Upper lobe of left lung (tissue), 6 donors: ENCODE results near the gene OR4D2. TPM values are rescaled to one million over a fixed set of nuclear protein-coding genes. Genes with fewer than 3 reads are reported as not detected.
"Not testable (repeated sequence)": the region's sequence is repeated elsewhere in the genome, so short reads cannot be mapped to it uniquely, and the experiment has no call there.

Experiments used
- ATAC-seq, 2 donors: fragments of 200-7000 bp; cut with Tn5 transposase; one replicate each; pipeline ENCODE4 v1.9.1; 2022; ENCODE audit warnings: mild to moderate bottlenecking in 2 of 2, moderate library complexity in 2 of 2; ENCODE audit not compliant: low FRiP score in 2 of 2
- DNase-seq, 2 donors: peaks; one replicate each; pipeline ENCODE4 v3.0.0-alpha.2; 2019 to 2020
- H3K27ac ChIP-seq, 4 donors: fragments of 200-600 bp; sonication (generic); one replicate each; pipeline ENCODE4 v1.5.1; 2016 to 2019
- H3K27me3 ChIP-seq, 4 donors: fragments of 200-600 bp; sonication (generic); one replicate each; pipeline ENCODE4 v1.5.1; 2017 to 2019
- H3K36me3 ChIP-seq, 4 donors: fragments of 200-600 bp; sonication (generic); one replicate each; pipeline ENCODE4 v1.5.1; 2016 to 2019
- H3K4me1 ChIP-seq, 4 donors: fragments of 200-600 bp; sonication (generic); one replicate each; pipeline ENCODE4 v1.5.1; 2018 to 2019
- H3K4me3 ChIP-seq, 4 donors: fragments of 200-600 bp; sonication (generic); one replicate each; pipeline ENCODE4 v1.5.1; 2017 to 2019; ENCODE audit warnings: mild to moderate bottlenecking in 2 of 4, moderate library complexity in 1 of 4
- H3K9me3 ChIP-seq, 4 donors: fragments of 200-600 bp; sonication (generic); one replicate each; pipeline ENCODE4 v1.5.1; 2018 to 2019
- CTCF ChIP-seq, 6 experiments: fragments of 450-650 bp in 4 of 6; fragments of 200-600 bp in 2 of 6; sonication (generic) in 2 of 6; IDR thresholded peaks; one replicate each; pipeline ENCODE4 v1.5.1; 2016 to 2019; ENCODE audit warnings: antibody characterized with exemption in 6 of 6
- EP300 ChIP-seq, 4 donors: sonication (generic); formaldehyde crosslinking; IDR thresholded peaks; one replicate each; pipeline ENCODE4 v1.5.1; 2017; ENCODE audit warnings: antibody characterized with exemption in 4 of 4, control low read depth in 2 of 4
- POLR2A ChIP-seq, 4 donors: fragments of 450-650 bp; IDR thresholded peaks; one replicate each; pipeline ENCODE4 v1.5.1; 2016 to 2017; ENCODE audit warnings: antibody characterized with exemption in 4 of 4, mild to moderate bottlenecking in 2 of 4
- POLR2AphosphoS5 ChIP-seq, 2 donors: sonication (generic); formaldehyde crosslinking; IDR thresholded peaks; one replicate each; pipeline ENCODE4 v1.5.1; 2017; ENCODE audit warnings: antibody characterized with exemption in 2 of 2
- WGBS, 2 donors: methylation state at CpG; one replicate each; pipeline ENCODE4 v1.1.5; 2017 to 2018; 5-methylcytosine and 5-hydroxymethylcytosine counted together
- total RNA-seq, 6 donors: library from RNA; depleted of rRNA in 4 of 6; stranded (reverse); fragments of >200 nt in 4 of 6; gene quantifications; one replicate each; pipeline versions ENCODE4 v1.1.0 to v1.2.1, GENCODE V29; 2016 to 2021
- donor health status: DM: no; HTN: no; CAD: no; lungs with moderate emphysema.
- donor health status: DM: no; HTN: yes; CAD: no; lungs with severe emphysema.

OR4D2 gene
- total RNA-seq, 6 donors from 2014 or later: not detected

GRCh38 chr17:58127846-58128245, 38.9 kb upstream of the OR4D2 start:
- H3K4me3 ChIP-seq: no peak overlapping the region
- 40 to 42% methylated on average over 1 of the region's 1 CpG for WGBS, 2 donors

DNA sequence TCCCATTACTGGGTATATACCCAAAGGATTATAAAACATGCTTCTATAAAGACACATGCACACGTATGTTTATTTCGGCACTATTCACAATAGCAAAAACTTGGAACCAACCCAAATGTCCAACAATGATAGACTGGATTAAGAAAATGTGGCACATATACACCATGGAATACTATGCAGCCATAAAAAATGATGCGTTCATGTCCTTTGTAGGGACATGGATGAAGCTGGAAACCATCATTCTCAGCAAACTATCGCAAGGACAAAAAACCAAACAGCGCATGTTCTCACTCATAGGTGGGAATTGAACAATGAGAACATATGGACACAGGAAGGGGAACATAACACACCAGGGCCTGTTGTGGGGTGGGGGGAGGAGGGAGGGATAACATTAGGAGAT, 34.1 kb upstream of the OR4D2 start:
- not testable (repeated sequence) for H3K27ac ChIP-seq, DNase-seq, H3K4me3 ChIP-seq, H3K36me3 ChIP-seq, ATAC-seq, H3K9me3 ChIP-seq, H3K4me1 ChIP-seq, H3K27me3 ChIP-seq
- 93% methylated on average over 5 of the region's 5 CpGs for WGBS, 2 donors

More at GRCh38 chr17:58127846-58128245, 38.9 kb upstream of the OR4D2 start:
- no peak overlapping the region for H3K27ac ChIP-seq
- no peaks in the 10 kb centered on the region for H3K4me1 ChIP-seq
- no peaks in the 10 kb centered on the region for H3K27me3 ChIP-seq
- no peaks in the 10 kb centered on the region for H3K36me3 ChIP-seq
- no peak for DNase-seq
- no peaks in the 10 kb centered on the region for H3K9me3 ChIP-seq
- ATAC-seq: no peak
- TF ChIP-seq CTCF (IDR thresholded peaks at IDR 0.05) (no peak), POLR2AphosphoS5 (IDR thresholded peaks at IDR 0.05) (no peak)

DNA sequence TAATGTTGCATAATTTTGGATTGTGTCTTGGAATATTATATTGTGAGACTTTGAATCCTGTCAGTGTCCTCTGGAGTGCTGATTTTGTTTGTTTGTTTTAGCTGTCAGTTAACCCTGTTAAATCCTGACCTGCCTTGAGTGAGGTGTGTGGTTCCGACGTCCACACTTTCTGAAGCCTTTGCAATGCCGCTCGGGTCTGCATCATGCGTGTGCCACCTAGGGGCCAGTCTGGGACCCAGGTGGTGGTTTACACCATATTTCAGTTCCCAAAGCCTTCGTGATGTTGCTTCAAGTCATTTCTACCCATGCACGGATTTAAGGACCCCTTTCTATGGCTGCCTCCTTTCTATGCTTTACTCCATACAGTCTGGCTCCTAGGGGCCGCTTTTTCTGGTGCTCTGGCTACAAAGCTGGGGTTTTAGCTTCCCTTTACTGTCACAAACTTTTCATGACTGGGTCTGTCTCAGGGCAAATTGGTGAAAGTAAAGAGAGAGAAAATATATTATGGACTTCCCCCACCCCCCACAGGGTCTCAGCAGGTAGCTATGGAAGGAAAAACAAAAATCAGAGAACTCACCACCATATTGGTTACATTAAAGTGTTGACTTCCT, 30.0 kb upstream of the OR4D2 start:
- H3K27ac ChIP-seq: no peak overlapping the region
- no peaks in the 10 kb centered on the region for H3K4me1 ChIP-seq
- WGBS, 2 donors: 31 to 42% methylated on average over 8 of the region's 8 CpGs
- H3K27me3 ChIP-seq: no peaks in the 10 kb centered on the region
- H3K4me3 ChIP-seq: no peak overlapping the region
- no peaks in the 10 kb centered on the region for H3K36me3 ChIP-seq
- no peaks in the 10 kb centered on the region for H3K9me3 ChIP-seq
- no peak for TF ChIP-seq POLR2A (IDR thresholded peaks at IDR 0.05)
- TF ChIP-seq EP300 (IDR thresholded peaks at IDR 0.05): no peak
- TF ChIP-seq CTCF (IDR thresholded peaks at IDR 0.05): peak in 1 of 6 experiments; percentile 7
- TF ChIP-seq POLR2AphosphoS5 (IDR thresholded peaks at IDR 0.05): no peak
- no peak for ATAC-seq
- DNase-seq: no peak

DNA sequence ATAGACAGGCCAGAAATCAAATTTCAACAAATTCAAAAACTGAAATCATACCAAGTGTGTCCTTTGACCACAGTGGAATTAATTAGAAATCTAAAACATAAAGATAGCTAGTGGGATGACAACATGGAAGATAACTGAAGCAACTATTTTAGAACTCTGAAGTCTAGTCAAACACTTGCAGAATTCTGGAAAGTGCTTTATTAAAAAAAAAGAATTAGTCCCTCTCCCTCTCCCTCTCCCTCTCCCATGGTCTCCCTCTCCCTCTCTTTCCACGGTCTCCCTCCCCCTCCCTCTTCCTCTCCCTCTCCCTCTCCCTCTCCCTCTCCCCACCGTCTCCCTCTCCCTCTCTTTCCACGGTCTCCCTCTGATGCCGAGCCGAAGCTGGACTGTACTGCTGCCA, 25.3 kb upstream of the OR4D2 start:
- 79 to 80% methylated on average over 5 of the region's 5 CpGs for WGBS, 2 donors

DNA sequence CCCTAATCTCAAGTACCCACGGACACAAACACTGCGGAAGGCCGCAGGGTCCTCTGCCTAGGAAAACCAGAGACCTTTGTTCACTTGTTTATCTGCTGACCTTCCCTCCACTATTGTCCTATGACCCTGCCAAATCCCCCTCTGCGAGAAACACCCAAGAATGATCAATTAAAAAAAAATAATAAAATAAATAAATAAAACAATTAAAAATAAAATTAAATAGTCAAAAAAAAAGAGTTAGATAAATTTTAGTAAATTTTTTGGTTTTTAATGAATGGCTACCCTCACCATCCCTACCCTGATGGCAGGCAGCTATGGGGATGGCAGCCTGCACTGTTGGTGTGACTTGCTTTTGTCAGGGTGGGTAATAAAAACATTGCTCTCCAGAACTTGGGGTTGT, 23.4 kb upstream of the OR4D2 start:
- not testable (repeated sequence) for H3K27ac ChIP-seq, H3K4me1 ChIP-seq, DNase-seq, H3K27me3 ChIP-seq, ATAC-seq, H3K4me3 ChIP-seq, H3K36me3 ChIP-seq
- 60 to 90% methylated on average over 4 of the region's 4 CpGs for WGBS, 2 donors
- peaks cover 9 to 25% (median 16%) of the 10 kb centered on the region in 4 donors for H3K9me3 ChIP-seq

More for the DNA sequence above, 25.3 kb upstream of the OR4D2 start:
- Histone ChIP-seq H3K27me3 (no peaks in the 10 kb centered on the region), H3K4me3 (no peak overlapping the region), H3K36me3 (no peaks in the 10 kb centered on the region), H3K27ac (no peak overlapping the region), H3K4me1 (no peaks in the 10 kb centered on the region), H3K9me3 (peaks cover 9 to 24% (median 16%) of the 10 kb centered on the region in 4 donors)
- TF ChIP-seq POLR2AphosphoS5 (IDR thresholded peaks at IDR 0.05) (no peak), CTCF (IDR thresholded peaks at IDR 0.05) (no peak), POLR2A (IDR thresholded peaks at IDR 0.05) (no peak), EP300 (IDR thresholded peaks at IDR 0.05) (no peak)
- DNase-seq (no peak), ATAC-seq (no peak)

DNA sequence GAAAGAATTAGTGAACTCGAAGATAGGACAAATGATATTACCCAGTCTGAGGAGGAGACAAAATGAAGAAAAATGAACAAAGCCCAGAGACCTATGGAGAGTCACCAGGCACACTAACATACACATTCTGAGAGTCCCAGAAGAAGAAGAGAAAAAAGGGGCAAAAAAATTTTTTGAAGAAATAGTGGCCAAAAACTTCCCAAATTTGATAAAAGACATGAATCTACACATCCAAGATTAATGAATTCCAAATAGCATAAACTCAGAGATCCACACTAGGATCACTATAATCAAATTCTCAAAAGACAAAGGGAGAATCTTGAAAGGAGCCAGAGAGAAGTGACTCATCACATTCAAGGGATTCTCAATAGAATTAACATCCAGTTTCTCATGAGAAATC, 22.0 kb upstream of the OR4D2 start:
- Histone ChIP-seq H3K4me3 (no peak overlapping the region), H3K4me1 (no peaks in the 10 kb centered on the region), H3K27ac (no peak overlapping the region), H3K36me3 (no peaks in the 10 kb centered on the region), H3K27me3 (no peaks in the 10 kb centered on the region), H3K9me3 (peaks cover 9 to 25% (median 16%) of the 10 kb centered on the region in 4 donors)
- DNase-seq (no peak), ATAC-seq (no peak)
- 80 to 89% methylated on average over 1 of the region's 1 CpG for WGBS, 2 donors
- TF ChIP-seq EP300 (IDR thresholded peaks at IDR 0.05) (no peak), CTCF (IDR thresholded peaks at IDR 0.05) (no peak), POLR2AphosphoS5 (IDR thresholded peaks at IDR 0.05) (no peak), POLR2A (IDR thresholded peaks at IDR 0.05) (no peak)
